Measurements from ENCODE around the gene SOX15.

SOX15 gene

GRCh38 chr17:7623661-7624060, 33.8 kb upstream of the SOX15 start:
- DNase-seq (ENCODE audit: low spot score): no peak
- ChIA-PET CTCF (interaction anchor here (0.6 to 1.0 kb wide), 4 partner anchors 9 to 34 kb away, joined by 4 to 6 read pairs (median 4); no protein-coding TSS in a partner anchor), POLR2A (ENCODE audit: low non-redundant PET) (no interaction called here)
- no peak overlapping the region for H3K27ac ChIP-seq
- TF ChIP-seq CTCF (conservative IDR thresholded peaks at IDR 0.05; ENCODE audit: low read depth): no peak

DNA sequence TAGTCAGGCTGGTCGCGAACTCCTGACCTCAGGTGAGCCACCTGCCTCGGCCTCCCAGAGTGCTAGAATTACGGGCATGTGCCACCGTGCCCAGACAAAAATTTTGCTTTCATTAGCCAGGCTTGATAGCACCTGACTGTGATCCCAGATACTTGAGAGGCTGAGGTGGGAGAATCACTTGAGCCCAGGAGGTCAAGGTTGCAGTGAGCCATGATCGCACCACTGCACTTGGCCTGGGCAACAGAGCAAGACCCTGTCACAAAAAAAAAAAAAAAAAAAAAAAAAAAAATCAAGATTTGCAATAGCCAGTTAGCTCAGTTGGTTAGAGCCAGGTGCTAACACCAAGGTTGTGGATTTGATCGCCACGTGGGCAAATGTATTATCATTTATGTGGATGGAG, 30.9 kb upstream of the SOX15 start:
- TF ChIP-seq CTCF (conservative IDR thresholded peaks at IDR 0.05; ENCODE audit: low read depth): no peak
- DNase-seq (ENCODE audit: low spot score): no peak
- no peak overlapping the region for H3K27ac ChIP-seq
- POLR2A ChIA-PET (ENCODE audit: low non-redundant PET): interaction anchor here (0.6 kb wide), 1 partner anchor 54 kb away, joined by 3 read pairs; no protein-coding TSS in a partner anchor
- CTCF ChIA-PET: interaction anchor here (0.7 to 1.6 kb wide), 3 partner anchors 12 to 215 kb away, joined by 3 to 6 read pairs (median 3); no protein-coding TSS in a partner anchor

- no peak for TF ChIP-seq CTCF (conservative IDR thresholded peaks at IDR 0.05; ENCODE audit: low read depth)
- CTCF ChIA-PET: no interaction called here
- H3K27ac ChIP-seq: no peak overlapping the region
- POLR2A ChIA-PET (ENCODE audit: low non-redundant PET): no interaction called here
- DNase-seq (ENCODE audit: low spot score): no peak
These were observed 28.7 kb upstream of the SOX15 start for GRCh38 chr17:7618608-7619007.

GRCh38 chr17:7615265-7615747, 25.4 kb upstream of the SOX15 start:
- ChIA-PET POLR2A (ENCODE audit: low non-redundant PET) (interaction anchor here (0.6 to 0.7 kb wide), 2 partner anchors 13 to 70 kb away, joined by 3 to 5 read pairs; partner anchors contain the start of gene SAT2), CTCF (interaction anchor here (0.6 to 1.6 kb wide), 8 partner anchors 11 to 356 kb away, joined by 3 to 9 read pairs (median 4); partner anchors contain the start of gene TP53)
- peak overlapping the region; percentile 96 for H3K27ac ChIP-seq
- DNase-seq (ENCODE audit: low spot score): no peak
- TF ChIP-seq CTCF (conservative IDR thresholded peaks at IDR 0.05; ENCODE audit: low read depth): no peak

DNA sequence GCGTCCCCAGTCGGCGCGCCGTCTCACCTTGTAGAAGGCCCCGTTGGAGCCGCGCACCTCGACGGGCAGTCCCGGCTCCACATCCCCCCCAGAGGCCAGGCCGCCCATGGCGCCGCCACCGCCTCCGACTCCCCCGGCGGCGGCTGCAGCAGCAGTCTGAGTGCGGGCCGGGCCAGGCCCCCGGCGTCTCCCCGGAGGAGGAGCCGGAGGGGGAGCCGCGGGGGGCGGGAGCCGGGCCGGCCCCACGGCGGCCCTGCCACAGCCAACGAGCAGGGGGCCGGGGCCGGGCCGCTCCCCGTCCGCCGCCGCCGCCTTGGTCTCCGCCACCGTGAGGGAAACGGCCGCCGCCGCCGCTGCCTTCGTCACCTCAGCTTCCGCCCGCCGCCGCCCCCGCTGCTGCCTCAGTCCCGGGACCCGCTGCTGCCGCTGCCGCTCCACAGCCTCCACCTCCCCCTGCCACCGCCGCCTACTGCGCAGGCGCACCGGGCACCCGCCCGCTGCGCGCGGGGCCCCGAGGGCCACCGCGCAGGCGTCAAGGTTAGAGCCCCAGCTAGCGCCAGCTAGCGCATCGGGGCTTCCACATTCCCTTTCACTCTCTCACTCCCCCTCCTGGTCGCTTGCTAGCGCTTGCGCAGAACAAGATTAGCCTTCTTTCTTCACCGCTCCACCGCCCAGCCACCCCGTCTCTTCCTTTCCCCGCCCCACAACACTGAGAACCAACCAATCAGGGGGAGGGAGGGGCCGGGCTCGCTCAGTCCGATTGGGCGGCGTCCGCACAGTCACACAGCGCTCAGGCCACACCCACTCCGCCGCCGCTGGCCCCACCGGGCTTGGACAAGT, 24.8 kb upstream of the SOX15 start, which contains the start of gene FXR2:
FXR2 (minus strand) TSS at position 473 of the 840 bp plus-strand sequence; CDS start at position 108, 365 bp downstream.
- peak; percentile 100 for DNase-seq (ENCODE audit: low spot score)
- ChIA-PET CTCF (interaction anchor here (0.6 to 1.6 kb wide), 6 partner anchors 12 to 355 kb away, joined by 3 to 8 read pairs (median 4); partner anchors contain the start of gene TP53), POLR2A (ENCODE audit: low non-redundant PET) (interaction anchor here (0.6 to 0.7 kb wide), 2 partner anchors 13 to 73 kb away, joined by 3 read pairs; partner anchors contain the start of genes SAT2 and TP53)
- TF ChIP-seq CTCF (conservative IDR thresholded peaks at IDR 0.05; ENCODE audit: low read depth): peak; percentile 69
- peak within 1 kb of the TSS; percentile 96 for H3K27ac ChIP-seq

DNA sequence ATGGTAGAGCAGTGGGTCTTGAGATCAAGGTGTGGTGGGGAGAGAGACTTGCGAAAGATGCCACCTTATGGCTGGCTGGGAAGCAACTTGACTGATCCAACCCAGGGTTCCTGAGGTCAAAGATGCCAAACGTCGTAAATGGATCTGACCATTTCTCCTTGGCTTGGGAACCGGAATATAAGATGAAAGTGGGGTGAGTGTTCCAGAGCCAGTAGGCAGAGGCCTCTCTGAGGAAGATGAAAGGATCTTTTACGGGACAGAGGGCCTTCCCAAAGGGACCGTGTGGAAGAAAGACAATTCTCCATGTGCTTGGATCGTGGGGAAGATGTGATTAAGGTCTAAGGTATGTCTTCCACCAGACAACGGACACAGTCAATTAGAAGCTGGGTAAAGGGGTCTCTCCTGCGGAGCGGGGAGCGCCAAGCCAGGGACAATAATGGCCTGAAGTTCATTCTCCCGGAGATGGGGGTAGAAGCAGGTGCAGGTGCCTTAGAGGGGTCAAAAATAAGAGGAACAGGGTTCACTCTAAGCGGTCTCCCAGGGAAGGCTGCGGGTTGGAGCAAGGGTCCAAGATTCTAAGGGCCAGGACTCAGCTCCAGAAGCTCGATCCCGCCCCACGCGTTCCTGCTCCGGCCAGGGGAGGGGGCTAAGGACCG, 24.0 kb upstream of the SOX15 start:
- DNase-seq (ENCODE audit: low spot score): peak; percentile 43
- POLR2A ChIA-PET (ENCODE audit: low non-redundant PET): no interaction called here
- peak overlapping the region; percentile 96 for H3K27ac ChIP-seq
- no peak for TF ChIP-seq CTCF (conservative IDR thresholded peaks at IDR 0.05; ENCODE audit: low read depth)
- CTCF ChIA-PET: interaction anchor here (1.1 to 1.6 kb wide), 2 partner anchors 27 to 73 kb away, joined by 4 to 6 read pairs; partner anchors contain the start of gene TP53
